ENCODE results near the gene NKAP.
"Not testable (repeated sequence)": the region's sequence is repeated elsewhere in the genome, so short reads cannot be mapped to it uniquely, and the experiment has no call there.

Gene NKAP

GRCh38 chrX:119981286-119982070 lies 37.9 kb upstream of the NKAP start:
- H3K4me3 ChIP-seq = no peak overlapping the region
- no peaks in the 10 kb centered on the region for H3K9me3 ChIP-seq
- H3K4me2 ChIP-seq = no peak overlapping the region
- H3K36me3 ChIP-seq = no peaks in the 10 kb centered on the region
- H3K9ac ChIP-seq = no peak overlapping the region
- H3K27ac ChIP-seq = no peak overlapping the region
- H3K27me3 ChIP-seq = no peaks in the 10 kb centered on the region
- H3K4me1 ChIP-seq = no peaks in the 10 kb centered on the region
- no peak for TF ChIP-seq Cebpa-rat (IDR thresholded peaks at IDR 0.05)
- no peaks in the 10 kb centered on the region for H4K20me1 ChIP-seq

GRCh38 chrX:119977172-119977571 lies 33.6 kb upstream of the NKAP start:
- not testable (repeated sequence) for H3K9ac ChIP-seq

DNA sequence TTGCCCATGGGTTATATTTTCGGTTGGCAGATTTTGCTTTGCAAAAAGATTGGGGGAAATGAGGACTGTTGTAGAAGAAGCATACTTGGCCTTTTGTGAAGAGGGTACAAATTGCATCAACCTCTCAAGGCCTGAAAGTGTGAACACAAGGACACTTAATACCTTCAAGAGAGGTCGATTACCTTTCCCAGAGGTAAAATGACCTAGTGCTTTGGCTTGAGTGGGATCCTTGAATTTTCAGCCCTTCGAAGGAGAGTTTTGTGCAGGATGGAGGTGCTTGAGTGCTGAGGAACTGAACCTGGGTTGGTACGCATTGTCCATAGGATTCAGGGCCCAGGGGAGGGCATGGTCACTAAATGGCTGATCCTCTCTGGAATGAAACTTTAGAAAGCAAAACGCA lies 27.6 kb upstream of the NKAP start:
- no peak overlapping the region for H3K9ac ChIP-seq

More at GRCh38 chrX:119977172-119977571, 33.6 kb upstream of the NKAP start:
- not testable (repeated sequence) for H3K27ac ChIP-seq, H3K36me3 ChIP-seq, H3K9me3 ChIP-seq, H3K4me2 ChIP-seq, H4K20me1 ChIP-seq, H3K4me3 ChIP-seq, H3K27me3 ChIP-seq, H3K4me1 ChIP-seq

GRCh38 chrX:119970574-119970973 lies 27.0 kb upstream of the NKAP start:
- no peak for TF ChIP-seq Cebpa-rat (IDR thresholded peaks at IDR 0.05)
- H3K4me1 ChIP-seq = no peaks in the 10 kb centered on the region
- H4K20me1 ChIP-seq = no peaks in the 10 kb centered on the region
- no peak overlapping the region for H3K27ac ChIP-seq
- no peaks in the 10 kb centered on the region for H3K36me3 ChIP-seq
- H3K4me3 ChIP-seq = no peak overlapping the region
- no peak overlapping the region for H3K4me2 ChIP-seq
- no peaks in the 10 kb centered on the region for H3K27me3 ChIP-seq
- no peak overlapping the region for H3K9ac ChIP-seq
- no peaks in the 10 kb centered on the region; the same call in 1 of the 2 replicates for H3K9me3 ChIP-seq

More for the DNA sequence above, 27.6 kb upstream of the NKAP start:
- Histone ChIP-seq H3K4me3 (no peak overlapping the region), H3K4me2 (no peak overlapping the region), H3K27ac (no peak overlapping the region), H4K20me1 (no peaks in the 10 kb centered on the region), H3K4me1 (no peaks in the 10 kb centered on the region), H3K9me3 (no peaks in the 10 kb centered on the region; the same call in 1 of the 2 replicates), H3K36me3 (no peaks in the 10 kb centered on the region), H3K27me3 (no peaks in the 10 kb centered on the region)
- no peak for TF ChIP-seq Cebpa-rat (IDR thresholded peaks at IDR 0.05)

- H3K9ac ChIP-seq, H3K36me3 ChIP-seq, H3K9me3 ChIP-seq, H3K4me2 ChIP-seq, H4K20me1 ChIP-seq, H3K4me3 ChIP-seq, H3K4me1 ChIP-seq, H3K27me3 ChIP-seq, H3K27ac ChIP-seq: not testable (repeated sequence)
Observed at GRCh38 chrX:119966837-119967236, 23.3 kb upstream of the NKAP start.

GRCh38 chrX:119960625-119961024 lies 17.1 kb upstream of the NKAP start:
- no peaks in the 10 kb centered on the region for H3K27me3 ChIP-seq
- no peak for TF ChIP-seq Cebpa-rat (IDR thresholded peaks at IDR 0.05)
- peaks cover 9% of the 10 kb centered on the region for H3K9me3 ChIP-seq
- no peaks in the 10 kb centered on the region for H3K36me3 ChIP-seq
- no peaks in the 10 kb centered on the region for H4K20me1 ChIP-seq
- H3K9ac ChIP-seq = no peak overlapping the region
- H3K27ac ChIP-seq = no peak overlapping the region
- H3K4me3 ChIP-seq = no peak overlapping the region
- no peak overlapping the region for H3K4me2 ChIP-seq
- no peaks in the 10 kb centered on the region for H3K4me1 ChIP-seq

- H3K27ac ChIP-seq, H3K4me1 ChIP-seq, H3K9ac ChIP-seq, H3K9me3 ChIP-seq, H3K4me3 ChIP-seq, H3K36me3 ChIP-seq, H3K27me3 ChIP-seq, H3K4me2 ChIP-seq, H4K20me1 ChIP-seq: not testable (repeated sequence)
Observed at GRCh38 chrX:119955807-119956570, 12.4 kb upstream of the NKAP start.

DNA sequence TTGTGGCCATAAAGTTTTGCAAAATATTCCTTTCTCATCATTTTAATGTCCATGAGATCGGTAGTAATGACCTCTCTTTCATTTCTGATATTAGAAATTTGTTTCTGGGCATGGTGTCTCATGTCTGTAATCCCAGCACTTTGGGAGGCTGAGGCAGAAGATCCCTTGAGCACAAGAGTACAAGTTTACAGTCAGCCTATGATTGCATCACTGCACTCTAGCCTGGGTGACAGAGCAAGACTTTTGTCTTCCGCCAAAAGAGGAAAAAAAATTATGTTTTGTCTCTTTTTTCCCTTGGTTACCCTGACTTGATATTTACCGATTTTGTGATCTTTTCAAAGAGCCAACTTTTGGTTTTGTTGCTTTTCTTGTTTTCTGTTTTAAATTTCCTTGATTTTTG lies 10.8 kb upstream of the NKAP start:
- Histone ChIP-seq H3K27me3 (no peaks in the 10 kb centered on the region), H4K20me1 (no peaks in the 10 kb centered on the region), H3K4me1 (no peaks in the 10 kb centered on the region), H3K4me3 (no peak overlapping the region), H3K27ac (no peak overlapping the region), H3K4me2 (no peak overlapping the region), H3K9me3 (peaks cover 9% of the 10 kb centered on the region), H3K36me3 (no peaks in the 10 kb centered on the region), H3K9ac (no peak overlapping the region)
- no peak for TF ChIP-seq Cebpa-rat (IDR thresholded peaks at IDR 0.05)

DNA sequence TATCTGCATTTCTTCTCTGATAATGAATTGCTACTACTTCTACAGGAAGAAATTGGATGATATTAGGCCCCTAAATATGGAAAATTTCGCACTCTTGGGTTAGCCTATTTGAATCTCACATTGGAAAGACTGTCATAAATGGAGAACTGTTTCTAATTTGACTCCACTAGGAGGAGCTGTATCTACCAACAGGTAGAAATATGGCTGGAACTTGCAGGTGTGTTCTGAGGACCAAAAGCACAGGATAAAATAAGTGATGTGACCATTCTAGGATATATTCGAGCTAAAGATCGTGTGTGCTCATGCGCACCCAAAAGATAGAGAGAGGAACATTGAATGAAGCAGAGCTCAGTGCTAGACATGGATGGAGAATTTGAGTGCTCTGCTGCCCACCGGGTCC lies 4.8 kb upstream of the NKAP start:
- Histone ChIP-seq H3K4me2 (no peak overlapping the region), H3K27me3 (no peaks in the 10 kb centered on the region), H3K9me3 (no peaks in the 10 kb centered on the region), H3K27ac (no peak overlapping the region), H3K36me3 (no peaks in the 10 kb centered on the region), H4K20me1 (no peaks in the 10 kb centered on the region), H3K4me3 (no peak overlapping the region), H3K4me1 (no peaks in the 10 kb centered on the region), H3K9ac (no peak overlapping the region)
- TF ChIP-seq Cebpa-rat (IDR thresholded peaks at IDR 0.05) = no peak

DNA sequence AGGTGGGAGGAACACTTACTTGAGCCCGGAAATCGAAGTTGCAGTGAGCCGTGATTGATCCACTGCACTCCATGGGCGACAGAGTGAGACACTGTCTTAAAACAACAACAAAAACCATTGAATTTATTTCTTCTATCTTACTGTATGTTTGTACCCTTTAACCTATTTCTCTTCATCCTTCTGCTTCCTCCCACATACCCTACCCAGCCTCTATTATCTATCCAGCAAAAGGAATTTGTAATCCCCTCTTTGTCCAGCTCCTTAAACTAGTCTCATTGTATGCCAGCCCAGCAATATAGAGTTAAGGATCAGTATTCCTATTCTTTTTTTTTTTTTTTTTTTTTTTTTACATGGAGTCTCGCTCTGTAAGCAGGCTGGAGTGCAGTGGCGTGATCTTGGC lies 1.9 kb upstream of the NKAP start:
- Histone ChIP-seq H3K9ac (no peak overlapping the region), H3K27ac (no peak overlapping the region), H3K27me3 (no peaks in the 10 kb centered on the region), H3K9me3 (no peaks in the 10 kb centered on the region), H3K4me1 (peaks cover 11% of the 10 kb centered on the region), H3K4me2 (no peak overlapping the region), H3K4me3 (no peak overlapping the region), H4K20me1 (peaks cover 5% of the 10 kb centered on the region; the same call in 1 of the 2 replicates), H3K36me3 (no peaks in the 10 kb centered on the region)
- no peak for TF ChIP-seq Cebpa-rat (IDR thresholded peaks at IDR 0.05)
